Heart left ventricle (tissue), 13 donors: ENCODE results near the gene ABCA1.

Experiments used
- CTCF ChIP-seq, 12 donors: fragments of 200-600 bp; sonication (generic) in 4 of 12; IDR thresholded peaks; one replicate each; pipeline versions ENCODE4 v1.5.0 to v1.8.0; 2018 to 2022; ENCODE audit warnings: antibody characterized with exemption in 12 of 12, mild to moderate bottlenecking in 5 of 12
- POLR2A ChIP-seq, 2 donors: fragments of 450-650 bp; IDR thresholded peaks; one replicate each; pipeline ENCODE4 v1.6.1; 2017; ENCODE audit warnings: antibody characterized with exemption in 2 of 2, mild to moderate bottlenecking in 2 of 2, moderate library complexity in 2 of 2
- donor health status: ischemic (EF 13 %, LVEDD 7.1; RV severe dilation, severe dysfunction).
- donor health status: DM: no; HTN: yes; CAD: no.
- donor health status: DM: no; HTN: no; CAD: no.
- donor health status: ischemic (EF 25% LVEDD 6.9; RV normal size, moderate dysfunction).
- donor health status: ischemic (EF 25% LVEDD 5.7; RV mildly dilated, moderate dysfunction).
- donor health status: ischemic (EF 35%, LVEDD 5.7; RV mildly dilated, moderate dysfunction).
- donor health status: nonischemic (EF 11% LVEDD 7.7; RV severe dilation, severe dysfunction).
- donor health status: DM: yes; HTN: yes; CAD: no.
- donor health status: PGD.
- donor health status: ischemic (EF 29% LVEDD 5.4; RV normal size, mild dysfunction).
- donor health status: nonischemic (EF 23%, LVEDD 6.1; RV moderate dilation, normal function).

DNA sequence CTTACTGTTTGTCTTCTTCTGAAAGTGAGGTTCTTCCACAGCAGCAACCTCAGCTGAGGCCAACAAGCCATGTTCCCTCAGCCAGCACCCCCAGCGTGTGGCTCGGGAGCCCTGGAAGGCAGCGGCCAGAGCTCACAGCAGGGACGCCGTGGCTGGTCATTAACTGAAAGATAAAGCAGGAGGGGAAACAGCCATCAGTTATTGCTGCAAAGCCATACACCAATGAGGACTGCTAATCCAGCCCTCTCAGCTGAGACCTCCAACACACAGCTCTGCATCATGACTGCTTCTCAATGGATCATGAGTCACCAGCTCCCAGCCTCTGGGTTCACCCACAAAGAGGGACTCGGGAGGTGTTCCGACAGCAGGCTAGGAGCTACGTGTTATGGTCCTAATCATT, 24.3 kb downstream of the ABCA1 start:
- TF ChIP-seq CTCF (IDR thresholded peaks at IDR 0.05) = no peak
- no peak for TF ChIP-seq POLR2A (IDR thresholded peaks at IDR 0.05)
